Fibroblast of lung (primary cell): Measurements from ENCODE around the gene CAPZB. TPM values are rescaled to one million over a fixed set of nuclear protein-coding genes. Genes with fewer than 3 reads are reported as not detected.

Experiments used
- DNase-seq, 2 donors: peaks; one replicate each; pipeline versions ENCODE4 v3.0.0 to v3.0.0-alpha.2; 2010; ENCODE audit warnings: low read depth in 2 of 2
- H2AFZ ChIP-seq: 2 replicates; pipeline ENCODE4 v1.5.1; 2012; ENCODE audit warnings: low read length, control low read depth, inconsistent platforms
- H3K27ac ChIP-seq: 2 replicates; pipeline ENCODE4 v1.5.1; 2011; ENCODE audit warnings: low read length, control low read depth; ENCODE audit not compliant: insufficient read depth
- H3K27me3 ChIP-seq: 2 replicates; pipeline ENCODE4 v1.5.1; 2011; ENCODE audit warnings: mild to moderate bottlenecking, low read length; ENCODE audit not compliant: control insufficient read depth, insufficient read depth
- H3K36me3 ChIP-seq: 2 replicates; pipeline ENCODE4 v1.5.1; 2011; ENCODE audit warnings: low read length; ENCODE audit not compliant: control insufficient read depth, insufficient read depth
- H3K4me1 ChIP-seq: 2 replicates; pipeline ENCODE4 v1.5.1; 2011; ENCODE audit warnings: low read length; ENCODE audit not compliant: control insufficient read depth, insufficient read depth; ENCODE audit errors: extremely low read depth
- H3K4me2 ChIP-seq: 2 replicates; pipeline ENCODE4 v1.5.1; 2011; ENCODE audit warnings: low read length, control low read depth; ENCODE audit not compliant: insufficient read depth; ENCODE audit errors: extremely low read depth
- H3K4me3 ChIP-seq, 4 experiments: fragments of 200-600 bp in 1 of 4; sonication (generic) in 1 of 4; replicated peaks in 1 of 4; 2 replicates each; pipeline ENCODE4 v1.5.1; 2011 to 2016; ENCODE audit warnings: low read length in 4 of 4, low read depth in 3 of 4, mild to moderate bottlenecking in 3 of 4, control low read depth in 2 of 4, inconsistent platforms in 1 of 4, mixed read lengths in 1 of 4; ENCODE audit not compliant: insufficient read depth in 1 of 4; ENCODE audit errors: control extremely low read depth in 1 of 4
- H3K79me2 ChIP-seq: 2 replicates; pipeline ENCODE4 v1.5.1; 2012; ENCODE audit warnings: mild to moderate bottlenecking, low read length, inconsistent platforms; ENCODE audit not compliant: control insufficient read depth, insufficient read depth
- H3K9ac ChIP-seq: 2 replicates; pipeline ENCODE4 v1.5.1; 2011; ENCODE audit warnings: mild to moderate bottlenecking, low read length, control low read depth; ENCODE audit not compliant: insufficient read depth
- H3K9me3 ChIP-seq: 2 replicates; pipeline ENCODE4 v1.5.1; 2012; ENCODE audit warnings: low read depth, low read length; ENCODE audit not compliant: control insufficient read depth, insufficient read depth
- H4K20me1 ChIP-seq: 2 replicates; pipeline ENCODE4 v1.5.1; 2011; ENCODE audit warnings: low read length; ENCODE audit not compliant: control insufficient read depth, insufficient read depth; ENCODE audit errors: extremely low read depth
- CTCF ChIP-seq, 2 donors: IDR thresholded peaks in 1 of 2; conservative IDR thresholded peaks in 1 of 2; 1 replicate in 1 of 2; 2 replicates in 1 of 2; pipeline ENCODE4 v1.5.1; 2011 to 2012; ENCODE audit warnings: low read length in 2 of 2, control low read depth in 1 of 2, inconsistent platforms in 1 of 2, low read depth in 1 of 2, mild to moderate bottlenecking in 1 of 2
- EZH2 ChIP-seq: IDR thresholded peaks from 2 replicates; pipeline ENCODE4 v1.5.1; 2012; ENCODE audit warnings: low read length, control low read depth, mild to moderate bottlenecking; ENCODE audit errors: missing control alignments
- polyA plus RNA-seq, 2 donors: library from polyadenylated mRNA; depleted of rRNA in 1 of 2; stranded (reverse) in 1 of 2; unstranded in 1 of 2; fragments of >200 nt; gene quantifications; 2 replicates each; pipeline ENCODE4 v1.2.1, GENCODE V29; 2011 to 2012; ENCODE audit warnings: missing spikeins in 1 of 2
- total RNA-seq: library from RNA; depleted of rRNA; stranded (reverse); fragments of >200 nt; gene quantifications from 2 replicates; pipeline ENCODE4 v1.2.1, GENCODE V29; 2014

The CAPZB gene
- total and polyA plus RNA-seq, 2 donors (not counting 1 experiment from before 2014, with no cell fraction given): 104 to 495 TPM

GRCh38 chr1:19495000-19495656 lies 9.8 kb upstream of the CAPZB start:
- Histone ChIP-seq H3K4me1 (peaks cover 9% of the 10 kb centered on the region), H2AFZ (no peak overlapping the region), H3K4me3 (no peak overlapping the region), H3K9me3 (no peaks in the 10 kb centered on the region), H3K27me3 (no peaks in the 10 kb centered on the region), H4K20me1 (no peaks in the 10 kb centered on the region), H3K9ac (no peak overlapping the region), H3K27ac (peak overlapping the region; percentile 46), H3K79me2 (no peaks in the 10 kb centered on the region), H3K4me2 (no peak overlapping the region), H3K36me3 (no peaks in the 10 kb centered on the region)
- peak in 1 of 2 donors; percentile 56 for DNase-seq
- TF ChIP-seq EZH2 (no peak), CTCF (conservative IDR thresholded peaks at IDR 0.05 in 1 of 2, IDR thresholded peaks at IDR 0.05 in 1 of 2; ENCODE audit: low read depth in 1 of 2, low read length in 2 of 2) (no peak)

- H3K4me3 ChIP-seq: no peak overlapping the region
- peaks cover 9% of the 10 kb centered on the region for H3K4me1 ChIP-seq
- H3K27ac ChIP-seq: no peak overlapping the region
- H4K20me1 ChIP-seq: no peaks in the 10 kb centered on the region
- H3K9ac ChIP-seq: no peak overlapping the region
- no peak overlapping the region for H3K4me2 ChIP-seq
- H3K79me2 ChIP-seq: no peaks in the 10 kb centered on the region
- no peak overlapping the region for H2AFZ ChIP-seq
- no peaks in the 10 kb centered on the region for H3K9me3 ChIP-seq
- no peak for TF ChIP-seq EZH2
- TF ChIP-seq CTCF (conservative IDR thresholded peaks at IDR 0.05 in 1 of 2, IDR thresholded peaks at IDR 0.05 in 1 of 2; ENCODE audit: low read depth in 1 of 2, low read length in 2 of 2): no peak
- DNase-seq: no peak
- no peaks in the 10 kb centered on the region for H3K27me3 ChIP-seq
- H3K36me3 ChIP-seq: no peaks in the 10 kb centered on the region
Observed at GRCh38 chr1:19493547-19493946, 8.2 kb upstream of the CAPZB start.

GRCh38 chr1:19489996-19490395 lies 4.7 kb upstream of the CAPZB start:
- no peaks in the 10 kb centered on the region for H3K4me1 ChIP-seq
- TF ChIP-seq CTCF (conservative IDR thresholded peaks at IDR 0.05 in 1 of 2, IDR thresholded peaks at IDR 0.05 in 1 of 2; ENCODE audit: low read depth in 1 of 2, low read length in 2 of 2) (no peak), EZH2 (no peak)
- no peak overlapping the region for H3K4me2 ChIP-seq
- H3K9me3 ChIP-seq: no peaks in the 10 kb centered on the region
- H3K9ac ChIP-seq: no peak overlapping the region
- no peak overlapping the region for H2AFZ ChIP-seq
- no peak for DNase-seq
- H3K36me3 ChIP-seq: no peaks in the 10 kb centered on the region
- no peak overlapping the region for H3K4me3 ChIP-seq
- no peak overlapping the region for H3K27ac ChIP-seq
- no peaks in the 10 kb centered on the region for H3K27me3 ChIP-seq
- no peaks in the 10 kb centered on the region for H4K20me1 ChIP-seq
- peaks cover 4% of the 10 kb centered on the region for H3K79me2 ChIP-seq
